GM23248 (cell line): ENCODE results near the gene PRKAR1A. TPM values are rescaled to one million over a fixed set of nuclear protein-coding genes. Genes with fewer than 3 reads are reported as not detected.

ENCODE experiments used
- DNase-seq: peaks from one replicate; pipeline ENCODE4 v3.0.0-alpha.2; 2015
- H2AFZ ChIP-seq: fragments of 200-600 bp; sonication (generic); 2 replicates; pipeline ENCODE4 v1.6.1; 2016; ENCODE audit warnings: antibody characterized with exemption
- H3F3A ChIP-seq: fragments of 200-600 bp; sonication (generic); 2 replicates; pipeline ENCODE4 v1.6.1; 2016; ENCODE audit warnings: mild to moderate bottlenecking, antibody characterized with exemption, mixed run types; ENCODE audit not compliant: insufficient read depth
- H3K27ac ChIP-seq: fragments of 200-600 bp; sonication (generic); 2 replicates; pipeline ENCODE4 v1.5.1; 2016; ENCODE audit warnings: mild to moderate bottlenecking
- H3K27me3 ChIP-seq: fragments of 200-600 bp; sonication (generic); replicated peaks from 2 replicates; pipeline ENCODE4 v1.6.1; 2016; ENCODE audit warnings: mild to moderate bottlenecking; ENCODE audit not compliant: insufficient read depth
- H3K36me3 ChIP-seq: fragments of 200-600 bp; sonication (generic); 2 replicates; pipeline ENCODE4 v1.6.1; 2016; ENCODE audit warnings: low read depth, mild to moderate bottlenecking
- H3K4me1 ChIP-seq: fragments of 200-600 bp; sonication (generic); 2 replicates; pipeline ENCODE4 v1.6.1; 2016; ENCODE audit warnings: mild to moderate bottlenecking; ENCODE audit not compliant: insufficient read depth
- H3K4me2 ChIP-seq: fragments of 200-600 bp; sonication (generic); one replicate; pipeline ENCODE4 v1.6.1; 2016; ENCODE audit warnings: mild to moderate bottlenecking; ENCODE audit not compliant: unreplicated experiment
- H3K4me3 ChIP-seq: fragments of 200-600 bp; sonication (generic); 2 replicates; pipeline ENCODE4 v1.5.1; 2016; ENCODE audit warnings: mild to moderate bottlenecking
- H3K79me2 ChIP-seq: fragments of 200-600 bp; sonication (generic); 2 replicates; pipeline ENCODE4 v1.6.1; 2016; ENCODE audit warnings: mild to moderate bottlenecking; ENCODE audit not compliant: insufficient read depth
- H3K9ac ChIP-seq: fragments of 200-600 bp; sonication (generic); 2 replicates; pipeline ENCODE4 v1.6.1; 2016; ENCODE audit warnings: mild to moderate bottlenecking
- H3K9me2 ChIP-seq: fragments of 200-600 bp; sonication (generic); 2 replicates; pipeline ENCODE4 v1.6.1; 2016; ENCODE audit warnings: mixed run types, mild to moderate bottlenecking, moderate library complexity; ENCODE audit not compliant: insufficient read depth
- H3K9me3 ChIP-seq: fragments of 200-600 bp; sonication (generic); one replicate; pipeline ENCODE4 v1.6.1; 2017; ENCODE audit warnings: low read depth
- H4K20me1 ChIP-seq: fragments of 200-600 bp; sonication (generic); 2 replicates; pipeline ENCODE4 v1.6.0; 2016; ENCODE audit not compliant: insufficient read depth
- EZH2 ChIP-seq: fragments of 200-600 bp; sonication (generic); IDR thresholded peaks from 2 replicates; pipeline ENCODE4 v1.6.1; 2018; ENCODE audit warnings: antibody characterized with exemption, mild to moderate bottlenecking; ENCODE audit not compliant: insufficient read depth, poor library complexity, severe bottlenecking
- EZH2phosphoT487 ChIP-seq: fragments of 200-600 bp; sonication (generic); IDR thresholded peaks from 2 replicates; pipeline ENCODE4 v1.6.1; 2018; ENCODE audit warnings: antibody characterized with exemption, moderate library complexity, mild to moderate bottlenecking, low read depth; ENCODE audit not compliant: insufficient read depth
- WGBS, 2 experiments: methylation state at CpG; one replicate each; pipeline ENCODE4 v1.1.6; 2015 to 2017; ENCODE audit warnings: low lambda C conversion rate in 2 of 2, low coverage in 1 of 2; ENCODE audit errors: missing lambda C conversion rate in 2 of 2; 5-methylcytosine and 5-hydroxymethylcytosine counted together
- in situ Hi-C: fragments of 300-500 bp; cut with MboI; formaldehyde crosslinking; loops from 2 replicates; pipeline ENCODE4 v1.15.0; 2020
- polyA plus RNA-seq: library from polyadenylated mRNA; unstranded; fragments of >200 nt; fragmentation: Nextera tagmentation; extraction: Ambion mirVana; gene quantifications from 2 replicates; pipeline ENCODE4 v1.2.1, GENCODE V29; 2016
- total RNA-seq: library from RNA; depleted of rRNA; stranded (reverse); fragments of >200 nt; shearing (Covaris generic); gene quantifications from 2 replicates; pipeline ENCODE4 v1.2.3, GENCODE V29; 2014; rRNA removed

PRKAR1A gene
- total and polyA plus RNA-seq, 2 experiments from 2014 or later, result 281 to 331 TPM

DNA sequence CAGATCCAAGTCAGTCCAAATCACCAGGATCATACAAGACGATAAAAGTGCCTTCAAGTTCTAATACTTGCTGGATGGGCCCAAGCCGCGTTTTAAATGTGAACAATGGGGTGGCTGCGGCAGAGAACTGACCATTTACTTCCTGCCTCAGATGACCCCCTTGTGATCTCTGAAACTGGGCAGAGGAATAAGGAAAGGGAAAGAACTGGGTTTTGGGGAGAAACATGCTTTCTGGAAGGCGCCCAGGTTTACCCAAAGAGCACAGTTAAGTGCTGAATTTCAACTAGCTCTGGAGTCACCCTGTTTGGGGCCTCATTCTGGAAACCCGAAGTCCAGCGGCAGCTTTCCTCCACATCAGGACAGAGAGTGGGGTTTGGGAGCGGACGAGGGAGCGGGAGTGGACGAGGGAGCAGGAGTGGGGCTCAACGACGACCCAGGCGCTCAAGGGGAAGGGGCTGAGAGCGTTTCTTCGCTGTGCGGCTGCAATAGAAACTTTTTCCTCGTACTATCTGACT, 87.4 kb downstream of the PRKAR1A start:
- Histone ChIP-seq H3K36me3 (no peaks in the 10 kb centered on the region), H4K20me1 (no peaks in the 10 kb centered on the region), H3K4me3 (peak overlapping the region; percentile 80), H3K4me1 (peaks cover 36% of the 10 kb centered on the region), H3K79me2 (no peaks in the 10 kb centered on the region), H3F3A (peaks cover 32% of the 10 kb centered on the region), H3K27me3 (no peaks in the 10 kb centered on the region), H3K4me2 (peak overlapping the region; percentile 92), H2AFZ (peak overlapping the region; percentile 85), H3K9me2 (no peaks in the 10 kb centered on the region), H3K9me3 (no peaks in the 10 kb centered on the region), H3K9ac (peak overlapping the region; percentile 66), H3K27ac (peak overlapping the region; percentile 71)
- WGBS, 2 experiments, result 69 to 75% methylated on average over 18 of the region's 18 CpGs
- in situ Hi-C loops, result no loop called here
- TF ChIP-seq EZH2, result no peak
- TF ChIP-seq EZH2phosphoT487, result no peak
- DNase-seq, result no peak

DNA sequence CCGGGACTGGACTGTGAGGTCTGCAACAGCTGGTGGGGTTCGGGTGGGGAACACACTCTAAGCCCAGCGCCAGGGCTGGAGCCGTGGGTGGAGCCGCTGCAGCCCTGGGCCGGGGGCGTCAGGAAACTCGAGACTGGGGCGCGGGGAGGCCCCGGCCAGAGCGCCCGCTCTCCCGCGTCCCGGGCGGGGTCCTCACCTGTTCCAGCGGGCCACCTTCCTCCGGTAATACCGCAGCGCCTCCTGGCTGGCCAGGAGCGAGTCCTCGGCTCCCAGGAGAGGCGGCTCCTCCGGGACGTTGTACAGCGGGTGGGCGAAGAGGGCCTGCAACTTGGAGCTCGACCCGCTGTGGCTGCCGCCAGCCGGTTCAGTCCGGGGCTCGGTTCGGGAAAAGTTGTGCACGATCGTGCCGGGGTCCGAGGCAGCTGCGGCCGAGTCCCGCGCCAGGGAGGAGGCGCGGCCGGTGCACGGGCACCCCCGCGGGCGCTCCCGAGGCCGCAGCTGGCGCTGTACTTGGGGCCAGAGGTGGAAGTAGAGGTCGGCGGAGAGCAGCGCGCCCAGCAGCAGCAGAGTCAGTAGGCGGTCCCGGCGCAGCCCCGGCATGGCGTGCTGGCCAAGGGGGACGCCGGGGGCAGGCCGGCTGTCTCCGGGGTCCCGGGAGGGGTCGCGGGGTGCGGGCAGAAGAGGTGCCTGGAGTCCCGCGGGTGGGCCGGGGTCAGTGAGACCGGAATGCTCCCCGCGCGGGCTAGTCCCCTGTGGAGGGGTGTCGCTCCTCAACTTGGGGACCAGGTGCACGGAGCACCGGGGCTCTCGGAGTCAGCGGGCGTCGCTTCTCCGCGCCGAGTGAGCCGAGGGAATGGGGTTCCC, 88.1 kb downstream of the PRKAR1A start:
- H3K9ac ChIP-seq, result peak overlapping the region; percentile 66
- DNase-seq, result peak; percentile 59
- TF ChIP-seq EZH2phosphoT487 (no peak), EZH2 (no peak)

More for the DNA sequence above, 88.1 kb downstream of the PRKAR1A start:
- Histone ChIP-seq H3K4me3 (peak overlapping the region; percentile 80), H3K4me2 (peak overlapping the region; percentile 92), H3F3A (peaks cover 32% of the 10 kb centered on the region), H3K9me3 (no peaks in the 10 kb centered on the region), H2AFZ (peak overlapping the region; percentile 85), H3K27ac (no peak overlapping the region), H3K4me1 (peaks cover 34% of the 10 kb centered on the region), H4K20me1 (no peaks in the 10 kb centered on the region), H3K79me2 (no peaks in the 10 kb centered on the region), H3K9me2 (no peaks in the 10 kb centered on the region), H3K27me3 (no peaks in the 10 kb centered on the region), H3K36me3 (no peaks in the 10 kb centered on the region)
- 6% methylated on average over 61 to 77 of the region's 88 CpGs for WGBS, 2 experiments
- in situ Hi-C loops, result no loop called here

Other genes with a start within 250 kb of the PRKAR1A start
- 0.13 and 0.32 TPM in 2 replicates for gene SLC16A6, start 221.3 kb upstream of the PRKAR1A start, total RNA-seq
- 0.16 and 0.30 TPM in 2 replicates for gene SLC16A6, start 221.3 kb upstream of the PRKAR1A start, polyA plus RNA-seq
- gene ARSG, start 220.9 kb upstream of the PRKAR1A start, total RNA-seq, result 2.8 and 9.1 TPM in 2 replicates
- 5.0 and 5.6 TPM in 2 replicates for gene ARSG, start 220.9 kb upstream of the PRKAR1A start, polyA plus RNA-seq
- gene WIPI1, start 54.9 kb upstream of the PRKAR1A start, total RNA-seq, result 82.0 and 91.4 TPM in 2 replicates
- 99.1 and 100 TPM in 2 replicates for gene WIPI1, start 54.9 kb upstream of the PRKAR1A start, polyA plus RNA-seq
- 7.5 and 9.3 TPM in 2 replicates for gene FAM20A, start 88.9 kb downstream of the PRKAR1A start, total RNA-seq
- 10.9 and 11.0 TPM in 2 replicates for gene FAM20A, start 88.9 kb downstream of the PRKAR1A start, polyA plus RNA-seq